Subcutaneous adipose tissue (tissue), 4 donors: ENCODE results near the gene GSTA2. TPM values are rescaled to one million over a fixed set of nuclear protein-coding genes. Genes with fewer than 3 reads are reported as not detected.

ENCODE experiments used
- total RNA-seq, 4 donors: library from RNA; depleted of rRNA; stranded (reverse); fragments of >200 nt; gene quantifications; one replicate each; pipeline ENCODE4 v1.1.0, GENCODE V29; 2016
- TF ChIP-seq, protein P1 (sequence below): fragments of 450-650 bp; IDR thresholded peaks from one replicate; pipeline ENCODE4 v1.5.1; 2016; ENCODE audit warnings: low read depth, mild to moderate bottlenecking, control low read depth, antibody characterized with exemption, moderate library complexity

GSTA2 gene
- total RNA-seq, 4 donors from 2014 or later = not detected

DNA sequence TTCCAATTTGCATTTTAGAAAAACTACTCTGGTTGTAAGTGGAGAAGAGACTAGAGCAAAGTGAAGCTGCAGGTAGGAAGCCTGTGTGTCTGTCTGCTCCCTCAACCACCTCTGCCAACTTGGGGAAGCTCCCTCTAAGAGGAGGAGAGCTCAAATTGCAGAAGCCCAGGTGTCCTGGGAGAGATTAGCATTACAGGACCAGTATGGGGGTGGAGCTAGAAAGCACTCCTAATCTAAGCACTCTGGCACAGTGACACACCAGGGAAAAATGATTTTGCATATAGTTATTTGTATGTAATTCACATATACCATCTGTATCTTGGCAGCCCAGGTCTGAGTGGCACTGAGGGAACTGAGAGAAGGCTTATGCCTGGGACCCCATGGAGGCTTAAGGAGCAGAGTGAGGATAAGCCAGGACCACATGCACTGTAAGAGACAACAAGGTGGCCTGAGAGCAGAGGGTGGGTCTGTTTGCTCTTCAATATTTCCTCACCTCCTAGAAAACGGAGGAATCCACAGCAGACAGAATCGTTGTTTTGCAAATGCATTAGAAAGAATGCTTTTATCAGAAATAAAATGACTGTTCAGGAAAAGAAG is 13.6 kb downstream of the GSTA2 start:
- TF ChIP-seq, protein P1, sequence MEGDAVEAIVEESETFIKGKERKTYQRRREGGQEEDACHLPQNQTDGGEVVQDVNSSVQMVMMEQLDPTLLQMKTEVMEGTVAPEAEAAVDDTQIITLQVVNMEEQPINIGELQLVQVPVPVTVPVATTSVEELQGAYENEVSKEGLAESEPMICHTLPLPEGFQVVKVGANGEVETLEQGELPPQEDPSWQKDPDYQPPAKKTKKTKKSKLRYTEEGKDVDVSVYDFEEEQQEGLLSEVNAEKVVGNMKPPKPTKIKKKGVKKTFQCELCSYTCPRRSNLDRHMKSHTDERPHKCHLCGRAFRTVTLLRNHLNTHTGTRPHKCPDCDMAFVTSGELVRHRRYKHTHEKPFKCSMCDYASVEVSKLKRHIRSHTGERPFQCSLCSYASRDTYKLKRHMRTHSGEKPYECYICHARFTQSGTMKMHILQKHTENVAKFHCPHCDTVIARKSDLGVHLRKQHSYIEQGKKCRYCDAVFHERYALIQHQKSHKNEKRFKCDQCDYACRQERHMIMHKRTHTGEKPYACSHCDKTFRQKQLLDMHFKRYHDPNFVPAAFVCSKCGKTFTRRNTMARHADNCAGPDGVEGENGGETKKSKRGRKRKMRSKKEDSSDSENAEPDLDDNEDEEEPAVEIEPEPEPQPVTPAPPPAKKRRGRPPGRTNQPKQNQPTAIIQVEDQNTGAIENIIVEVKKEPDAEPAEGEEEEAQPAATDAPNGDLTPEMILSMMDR = no peak

DNA sequence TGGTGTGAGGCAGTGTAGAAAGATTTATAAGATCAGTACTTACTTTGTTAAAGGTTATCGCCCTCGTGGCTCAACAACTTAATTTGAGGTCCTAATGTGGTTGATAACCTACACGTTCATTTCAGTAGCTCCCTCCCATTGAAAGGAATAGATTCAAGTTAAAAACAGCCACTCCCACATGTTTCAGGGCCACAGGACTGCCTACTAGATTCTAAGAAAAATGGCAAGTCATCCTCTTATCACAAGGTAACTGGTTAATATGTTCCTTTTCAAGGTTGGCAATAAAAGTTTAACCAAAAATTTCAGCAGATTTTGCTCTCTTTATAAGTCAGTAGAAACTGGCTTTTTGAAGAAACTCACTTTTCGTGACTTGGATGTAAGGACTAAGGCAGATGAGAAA is 17.1 kb downstream of the GSTA2 start:
- TF ChIP-seq, protein P1 = no peak

DNA sequence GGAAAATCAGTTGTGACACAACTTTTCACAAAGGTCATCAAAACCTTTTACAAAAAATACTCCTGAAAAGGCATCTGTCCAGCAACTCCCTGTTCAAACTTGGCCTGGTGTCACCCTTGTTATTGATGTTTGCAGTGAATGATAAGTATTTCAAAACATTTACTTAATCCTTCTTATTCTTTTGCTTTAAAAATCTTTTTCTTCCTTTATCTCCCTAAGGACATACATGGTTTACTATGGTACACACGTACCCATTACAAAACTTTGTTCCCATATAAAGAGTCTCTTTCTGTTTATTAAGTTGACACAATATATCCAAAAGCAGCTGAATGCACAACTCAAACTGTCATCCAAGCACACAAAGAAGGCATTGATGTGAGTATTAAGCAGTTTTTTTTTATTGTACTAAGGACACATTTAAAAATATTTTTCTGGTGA is 17.5 kb downstream of the GSTA2 start:
- TF ChIP-seq, protein P1 = no peak

DNA sequence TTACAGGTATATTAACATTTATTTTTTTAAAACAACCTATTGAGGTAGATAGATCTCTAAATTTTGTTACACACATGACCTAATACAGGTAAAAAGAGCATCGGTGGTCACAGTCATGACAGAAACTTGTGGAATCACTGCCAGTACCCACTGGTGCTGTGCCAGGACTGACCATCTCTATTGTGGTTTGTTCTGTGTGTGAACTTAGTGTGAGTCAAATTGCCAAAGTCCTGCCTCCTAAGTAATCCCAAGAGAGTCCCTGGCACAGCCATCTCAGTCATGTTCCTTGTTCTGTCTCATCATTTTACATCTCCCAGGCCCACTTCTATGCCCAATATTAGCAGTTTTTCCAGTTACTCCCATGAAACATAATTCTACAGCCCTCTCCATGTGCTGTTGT is 21.4 kb downstream of the GSTA2 start:
- TF ChIP-seq, protein P1 = no peak

DNA sequence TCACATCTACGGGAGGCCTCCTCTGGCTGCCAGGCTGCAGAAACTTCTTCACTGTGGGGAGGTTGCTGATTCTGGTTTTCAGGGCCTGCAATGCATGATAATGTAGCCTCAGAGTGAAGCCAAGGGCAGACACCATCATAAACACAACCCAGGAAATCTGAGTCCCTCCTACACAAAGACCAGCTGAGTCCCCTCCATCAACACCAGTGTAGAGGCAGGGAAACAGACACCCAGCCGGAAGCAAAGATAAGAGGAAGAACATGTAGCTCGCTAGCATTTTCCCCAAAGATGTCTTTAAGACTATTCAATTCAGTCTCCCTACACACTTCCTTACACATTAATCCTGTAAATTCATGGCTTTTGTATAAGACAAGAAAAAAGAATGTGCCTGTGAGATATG is 23.6 kb downstream of the GSTA2 start:
- TF ChIP-seq, protein P1 = no peak

DNA sequence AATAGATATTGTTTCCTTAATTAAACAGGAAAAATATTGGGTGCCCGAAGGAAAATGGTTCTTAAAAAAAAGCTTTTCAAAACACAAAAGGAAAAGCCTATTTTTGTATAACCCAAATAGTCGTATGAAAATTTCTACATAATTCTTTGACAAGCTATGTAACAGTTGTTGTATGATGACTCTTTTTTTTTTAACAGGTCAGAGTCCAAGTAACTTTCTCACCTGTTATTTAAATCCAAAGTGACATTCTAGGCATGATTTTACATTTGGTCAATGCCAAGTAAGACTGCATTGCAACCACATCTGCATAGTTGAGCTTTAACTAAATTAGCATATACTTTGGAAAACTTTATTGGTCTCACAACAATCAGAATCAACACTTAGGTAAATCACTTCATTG is 24.1 kb downstream of the GSTA2 start:
- TF ChIP-seq, protein P1 = no peak

DNA sequence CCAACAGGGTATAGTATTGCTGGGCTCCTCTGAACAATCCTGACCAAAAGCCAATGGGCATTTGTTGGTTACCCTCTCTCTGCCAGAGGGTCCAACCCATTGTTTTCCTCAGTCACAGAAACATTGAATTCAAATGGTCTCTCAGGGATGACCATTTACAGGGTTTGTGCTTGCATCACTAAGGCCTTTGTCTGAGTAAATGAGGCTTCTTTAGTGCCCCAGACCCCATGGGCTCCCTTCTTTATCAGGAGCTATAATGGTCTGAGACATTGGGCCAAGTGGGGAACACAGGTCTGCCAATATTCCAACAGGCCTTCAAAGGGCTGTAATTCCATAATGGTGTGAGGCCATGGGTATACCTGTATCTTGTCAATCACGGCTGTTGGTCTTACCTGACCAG is 27.1 kb downstream of the GSTA2 start:
- TF ChIP-seq, protein P1 = no peak
